HG03575 (cell line): ENCODE data around the gene TTC32.
"Not testable (repeated sequence)": the region's sequence is repeated elsewhere in the genome, so short reads cannot be mapped to it uniquely, and the experiment has no call there.

ENCODE experiments used
- ATAC-seq: cut with Tn5 transposase; IDR thresholded peaks from one replicate; pipeline ENCODE4 v1.9.1; 2021; ENCODE audit not compliant: unreplicated experiment, insufficient number of reproducible peaks, low FRiP score; ENCODE audit errors: extremely low read depth

The TTC32 gene

DNA sequence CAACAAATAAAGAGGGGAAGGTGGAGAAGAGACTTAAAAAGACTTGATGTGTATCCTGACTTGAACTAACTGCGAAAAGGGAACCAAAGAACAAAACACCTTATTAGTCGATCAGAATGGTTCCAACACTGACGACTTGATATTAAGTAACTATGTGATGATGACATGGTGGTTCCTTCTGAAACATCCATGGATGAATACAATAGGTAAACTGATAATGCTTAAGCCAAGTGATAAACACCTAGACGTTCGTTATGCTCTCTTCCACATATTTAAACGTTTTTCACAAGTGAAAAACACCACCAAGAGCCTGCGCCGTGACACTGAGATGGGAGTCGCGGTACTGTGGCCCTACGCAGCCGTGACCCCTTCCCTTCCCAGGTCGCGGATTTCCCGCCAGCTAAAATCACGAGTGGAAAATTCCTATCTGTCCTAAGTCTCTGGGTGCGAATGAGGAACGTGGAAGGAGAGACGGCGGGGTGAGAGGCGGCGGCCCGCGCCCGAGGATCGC, 797 bp downstream of the TTC32 start:
- no peak for ATAC-seq

DNA sequence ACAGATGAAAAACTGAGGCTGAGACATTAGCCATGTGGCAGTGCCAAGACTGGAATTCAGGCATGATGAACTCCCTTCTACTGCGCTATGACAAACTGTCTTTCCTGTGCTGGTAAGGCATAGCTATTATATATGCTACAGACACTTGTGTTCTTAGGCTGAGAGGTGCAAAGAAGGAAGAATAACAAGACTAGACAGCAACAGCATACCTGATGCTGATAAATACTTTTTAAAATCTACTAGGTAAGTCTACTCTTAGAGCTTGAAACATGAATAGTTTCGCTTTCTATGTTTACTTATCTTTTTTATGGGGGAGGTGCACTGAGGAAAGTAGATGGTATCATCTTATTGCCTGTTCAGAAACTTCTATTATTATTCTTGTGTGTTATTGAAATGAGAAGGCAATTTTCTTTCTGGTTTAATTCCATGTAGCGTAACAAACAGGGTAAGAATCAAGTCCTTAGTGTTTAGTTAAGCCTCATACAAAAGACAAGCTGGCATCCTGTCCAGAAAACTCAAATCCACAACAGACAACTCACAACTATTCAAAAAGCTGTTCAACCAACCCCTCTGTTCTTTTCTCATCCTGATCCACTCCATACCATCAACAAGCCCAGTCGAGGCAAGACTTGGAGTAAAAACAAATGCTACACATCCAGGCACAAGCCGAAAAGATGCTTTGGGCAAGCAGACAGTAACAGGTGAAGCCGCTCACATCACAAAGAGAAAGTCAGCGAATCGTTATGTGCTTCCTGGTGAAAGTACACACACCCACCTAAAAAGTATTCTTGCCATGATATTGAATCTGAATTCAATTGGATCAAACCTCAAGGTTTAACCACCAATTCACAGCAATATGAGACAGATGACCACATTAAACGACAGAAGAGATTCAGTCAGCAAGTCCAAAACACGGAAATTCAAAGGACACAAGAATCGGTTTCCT, 1.5 kb downstream of the TTC32 start:
- peak; percentile 36 for ATAC-seq

DNA sequence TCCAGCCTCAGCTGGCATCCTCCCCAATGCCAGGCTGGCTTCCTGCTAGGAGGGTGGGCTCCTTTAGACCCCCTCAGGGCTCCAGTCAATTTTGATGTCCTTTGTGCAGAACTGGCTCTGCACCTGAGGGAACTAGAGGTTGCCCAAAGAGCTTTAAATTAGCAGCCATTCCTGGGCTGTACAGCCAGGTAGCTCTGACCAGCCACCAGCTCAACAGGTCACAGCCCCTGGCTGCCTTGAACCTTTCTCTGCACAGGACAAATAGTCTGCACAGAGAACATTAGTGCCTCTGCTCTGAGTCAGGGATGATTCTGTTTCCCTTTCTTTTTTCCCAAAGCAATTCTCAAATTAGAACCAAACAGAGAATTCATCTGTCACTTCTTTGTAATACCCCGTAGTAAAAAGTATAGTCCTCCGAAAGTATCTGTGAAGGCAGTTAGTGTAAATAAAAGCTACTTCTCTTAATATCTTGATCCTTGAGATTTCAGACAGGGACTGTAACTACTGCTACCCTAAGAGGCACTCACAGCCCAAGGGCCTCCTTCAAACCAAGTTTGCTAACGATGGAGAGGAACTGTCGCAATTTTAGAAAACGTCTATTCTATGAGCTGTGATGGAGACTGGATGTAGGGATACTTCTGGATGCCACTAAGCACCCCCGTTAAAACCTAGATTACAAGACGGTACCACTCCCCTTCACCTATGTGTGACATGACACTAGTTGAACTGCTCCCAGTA, 3.0 kb downstream of the TTC32 start:
- no peak for ATAC-seq

DNA sequence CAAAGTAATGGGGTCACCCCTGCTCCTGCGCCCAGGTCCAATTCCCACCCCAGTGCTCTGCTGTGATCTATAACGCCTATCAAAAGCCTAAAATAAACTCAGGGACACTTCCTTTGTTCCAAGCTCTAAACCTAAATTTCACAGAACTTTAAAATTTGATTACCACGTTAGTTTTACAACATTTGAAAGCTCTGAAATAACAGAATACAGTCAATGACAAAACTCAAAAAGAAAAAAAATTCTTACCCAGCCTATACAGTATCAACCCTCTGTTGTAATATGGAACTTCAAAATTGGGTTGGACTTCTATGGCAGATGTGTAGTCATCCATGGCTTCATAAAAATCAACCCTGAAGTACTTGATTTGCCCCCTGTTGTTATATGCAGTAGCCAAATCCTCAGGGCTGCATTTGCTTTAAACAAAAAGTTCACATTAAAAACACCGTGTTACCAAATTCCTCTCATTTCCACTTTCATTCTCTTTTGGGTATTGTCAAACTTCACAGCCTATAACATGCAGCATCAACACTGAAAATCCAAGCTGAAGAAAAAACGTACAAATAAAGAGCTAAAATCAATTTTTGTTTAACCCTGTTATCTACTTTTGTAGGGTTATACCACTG, 4.0 kb downstream of the TTC32 start:
- ATAC-seq: no peak

DNA sequence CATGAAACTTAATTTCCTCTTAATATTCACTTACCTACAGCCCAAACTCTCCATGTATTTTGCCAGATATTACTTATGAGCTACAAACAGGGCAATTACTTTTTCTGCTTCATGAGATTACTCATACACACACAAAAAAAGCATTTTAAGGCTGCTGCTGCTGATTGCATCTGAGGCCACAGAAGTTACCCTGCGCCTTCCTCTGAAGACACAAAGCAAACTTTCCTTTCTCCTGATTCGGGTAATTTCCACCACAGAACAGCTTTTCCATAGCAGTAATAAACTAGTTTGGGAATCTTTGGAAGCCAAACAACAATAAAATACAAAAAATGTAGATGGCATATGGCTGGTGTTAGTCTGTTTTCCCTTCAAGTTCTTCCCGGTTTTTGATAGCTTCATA, 6.2 kb downstream of the TTC32 start:
- ATAC-seq: no peak

DNA sequence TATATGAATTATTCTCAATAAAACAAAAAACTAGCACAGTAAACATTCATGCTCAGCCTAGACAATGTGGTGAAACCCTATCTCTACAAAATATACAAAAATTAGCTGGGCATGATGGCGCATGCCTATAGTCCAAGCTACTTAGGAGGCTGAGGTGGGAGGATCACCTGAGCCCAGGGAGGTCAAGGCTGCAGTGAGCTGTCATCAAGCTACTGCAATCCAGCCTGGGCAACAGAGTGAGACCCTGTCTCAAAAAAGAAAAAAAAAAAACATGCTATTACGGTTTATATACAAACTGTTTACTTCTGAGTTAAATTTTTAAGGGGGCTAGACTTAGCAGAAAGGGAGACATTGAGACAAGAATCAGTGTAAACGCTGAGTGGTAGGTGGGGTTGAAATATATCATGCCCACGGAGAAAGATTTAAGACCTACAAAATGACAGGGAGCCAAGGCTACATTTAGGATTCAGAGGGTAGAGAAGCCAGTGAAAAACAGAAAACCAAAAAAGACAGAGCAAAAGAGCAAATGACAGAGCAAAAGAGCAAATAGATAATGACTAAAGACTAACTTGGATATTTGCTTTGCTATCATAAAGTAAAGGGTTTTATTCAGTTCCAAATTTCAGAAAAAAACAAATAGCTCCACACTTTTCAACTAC, 7.5 kb downstream of the TTC32 start:
- no peak for ATAC-seq

DNA sequence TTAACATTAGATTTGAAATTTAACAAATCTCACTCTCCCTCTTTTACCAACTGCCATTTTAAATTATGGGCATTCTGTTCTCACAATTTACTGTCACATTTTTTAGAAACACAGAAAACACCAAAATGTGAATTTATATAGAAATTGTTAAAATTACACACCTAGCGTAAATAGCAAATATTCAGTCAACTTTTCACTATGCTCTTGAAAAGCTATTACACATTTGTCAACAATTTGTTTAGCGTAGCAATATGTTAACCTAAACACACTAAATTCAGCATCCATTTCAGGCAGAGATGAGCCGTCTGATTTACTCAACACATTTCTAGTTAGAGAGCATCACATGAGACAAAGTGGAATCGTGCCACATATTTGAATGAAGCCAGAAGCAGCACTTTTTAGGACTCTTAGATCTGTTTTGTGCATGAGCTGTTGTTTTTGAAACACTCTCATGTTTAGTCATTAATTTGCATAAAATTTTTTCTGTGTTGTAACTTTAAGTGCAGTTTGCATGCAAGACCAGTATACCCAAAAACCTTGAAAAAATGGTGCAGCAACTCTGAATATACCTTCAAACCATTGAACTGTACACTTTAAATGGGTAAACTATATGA, 8.2 kb downstream of the TTC32 start:
- ATAC-seq: peak; percentile 80

DNA sequence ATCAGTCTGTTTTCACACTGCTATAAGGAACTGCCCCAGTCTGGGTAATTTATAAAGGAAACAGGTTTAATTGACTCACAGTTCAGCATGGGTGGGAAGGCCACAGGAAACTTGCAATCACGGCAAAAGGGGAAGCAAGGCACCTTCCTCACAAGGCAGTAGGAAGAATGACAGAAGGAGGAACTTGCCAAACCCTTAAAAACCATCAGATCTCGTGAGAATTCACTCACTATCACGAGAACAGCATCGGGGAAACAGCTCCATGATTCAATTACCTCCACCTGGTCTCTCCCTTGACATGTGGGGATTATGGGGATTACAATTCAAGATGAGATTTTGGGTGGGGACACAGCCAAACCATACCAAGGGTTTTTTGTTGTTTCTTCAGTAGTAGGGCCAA, 9.8 kb downstream of the TTC32 start:
- ATAC-seq: not testable (repeated sequence)

DNA sequence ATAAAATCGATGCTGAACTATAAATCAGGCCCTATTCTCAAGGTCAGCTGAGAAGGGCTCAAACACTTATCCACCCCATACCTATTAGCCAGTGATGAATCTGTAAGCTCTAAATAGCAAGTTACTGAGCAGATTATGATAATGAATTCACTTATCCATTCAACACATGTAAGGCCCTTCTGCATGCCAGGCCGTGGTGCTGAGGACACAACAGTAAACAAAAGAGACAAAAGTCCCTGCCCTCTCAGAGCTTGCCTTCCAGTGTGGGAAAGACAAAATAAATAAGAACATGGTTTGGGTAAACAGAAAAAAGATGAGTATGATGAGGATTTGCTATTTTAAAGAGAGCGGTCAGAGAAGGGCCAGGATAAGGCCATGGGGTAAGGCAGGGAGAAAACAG, 11.7 kb downstream of the TTC32 start:
- ATAC-seq: no peak

DNA sequence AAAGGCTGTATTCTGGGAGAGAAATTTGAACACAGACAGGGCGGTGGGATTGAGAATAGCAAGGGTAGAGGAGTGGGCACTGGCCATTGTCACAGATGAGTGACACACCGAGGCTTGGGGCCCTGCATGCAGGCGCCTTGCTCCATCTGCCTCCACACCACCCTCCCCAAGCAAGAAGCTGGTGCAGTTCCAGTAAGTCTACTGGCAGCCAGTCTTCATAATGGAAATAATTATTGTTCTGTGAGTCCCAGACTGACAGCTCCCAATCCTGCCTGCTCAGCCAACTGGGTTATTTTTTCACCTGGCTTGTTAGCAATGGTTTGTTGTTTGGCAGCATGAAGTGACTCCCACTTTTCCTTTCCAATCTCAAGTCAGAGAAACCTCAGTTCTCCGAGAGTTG, 13.0 kb downstream of the TTC32 start:
- no peak for ATAC-seq

DNA sequence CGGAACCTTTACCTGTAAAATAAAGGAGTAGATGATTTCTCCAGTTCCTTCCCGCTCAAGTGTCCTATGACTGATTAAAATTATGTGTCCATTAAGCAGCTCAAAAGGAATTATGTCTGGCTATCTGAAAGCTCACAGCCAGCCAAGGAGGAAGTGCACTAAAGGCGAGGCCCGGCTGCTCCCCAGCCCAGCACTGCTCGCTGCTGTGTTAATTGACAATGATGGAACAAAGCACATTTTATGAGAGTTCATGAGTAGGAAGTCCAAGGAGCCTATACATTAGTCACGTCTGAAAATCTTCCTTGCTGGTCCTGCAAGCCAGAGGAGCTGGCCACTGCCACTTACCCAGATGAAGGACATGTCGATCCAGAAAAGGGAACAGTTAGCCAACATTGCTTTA, 14.3 kb downstream of the TTC32 start:
- no peak for ATAC-seq

DNA sequence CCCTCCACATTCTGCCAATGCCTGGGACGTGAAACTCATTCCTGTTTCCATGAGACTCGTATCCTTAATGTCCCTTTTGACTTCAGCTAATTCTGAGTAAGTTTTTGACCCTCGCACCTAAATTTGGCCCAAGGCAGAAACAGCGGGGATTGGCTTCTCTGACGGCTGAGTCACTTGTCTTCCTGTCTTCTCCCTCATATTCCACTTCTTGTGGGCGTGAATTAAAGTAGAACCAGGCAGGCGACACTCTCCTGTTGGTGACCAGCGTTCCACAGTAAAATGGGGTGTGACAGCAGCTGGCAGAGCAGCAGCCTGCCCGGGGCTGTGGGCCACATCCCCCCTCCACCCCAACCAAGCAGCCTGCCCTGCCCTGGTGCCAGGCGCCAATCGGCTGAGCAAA, 15.5 kb downstream of the TTC32 start:
- no peak for ATAC-seq

DNA sequence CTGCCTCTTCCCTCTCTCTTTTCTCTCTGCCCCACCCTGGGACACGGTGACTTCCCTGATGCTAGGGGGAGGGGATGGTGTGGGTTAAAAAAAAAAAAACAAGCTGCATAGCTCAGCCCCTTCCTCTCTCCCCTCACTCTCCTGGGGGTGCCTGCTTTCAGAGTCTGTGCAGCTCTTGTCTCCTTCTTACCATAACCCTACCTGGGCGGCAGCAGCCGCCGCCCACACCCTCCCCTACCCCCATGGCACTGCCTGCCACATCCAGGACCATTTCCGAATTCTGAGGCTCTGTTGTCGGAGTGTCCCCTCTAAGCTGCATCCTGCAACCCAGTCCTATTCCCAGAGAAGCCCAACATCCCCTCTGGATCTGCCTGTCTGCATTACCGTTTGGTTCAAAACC, 16.0 kb downstream of the TTC32 start:
- no peak for ATAC-seq

DNA sequence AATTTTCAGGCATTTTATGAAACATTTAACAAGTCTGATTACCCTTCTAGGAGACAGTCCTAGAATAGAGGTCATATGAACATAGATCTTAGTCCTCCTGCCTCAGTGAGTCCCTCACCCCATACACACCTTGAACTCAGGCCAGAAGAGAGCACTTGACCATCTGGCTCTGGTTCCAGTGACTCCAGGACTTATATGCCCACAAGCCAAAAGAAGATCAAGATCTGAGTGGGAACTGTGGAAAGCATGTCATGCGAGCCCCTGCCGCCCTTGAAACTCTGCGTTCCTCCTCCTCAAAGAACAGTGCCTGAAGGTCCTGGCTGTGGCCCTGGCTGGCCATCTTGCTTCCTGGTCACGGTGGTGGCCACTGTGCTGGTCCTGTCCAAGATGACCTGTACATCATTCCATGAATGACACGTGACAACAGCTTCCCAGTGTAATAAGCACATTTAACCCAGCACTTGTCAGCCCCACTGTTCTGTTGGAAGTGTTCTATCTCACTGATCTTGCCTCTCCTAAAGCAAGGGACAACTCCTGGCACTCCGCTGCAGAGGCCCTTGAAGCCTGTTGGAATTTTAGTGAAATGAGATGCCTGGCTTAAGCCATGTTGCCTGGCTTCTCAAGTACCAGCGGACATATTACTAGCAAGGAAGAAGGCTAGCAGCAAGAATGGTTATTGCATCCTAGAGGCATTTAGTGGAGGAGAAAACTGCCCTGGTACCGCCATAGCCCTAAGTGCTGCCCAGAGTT, 17.6 kb downstream of the TTC32 start:
- no peak for ATAC-seq

DNA sequence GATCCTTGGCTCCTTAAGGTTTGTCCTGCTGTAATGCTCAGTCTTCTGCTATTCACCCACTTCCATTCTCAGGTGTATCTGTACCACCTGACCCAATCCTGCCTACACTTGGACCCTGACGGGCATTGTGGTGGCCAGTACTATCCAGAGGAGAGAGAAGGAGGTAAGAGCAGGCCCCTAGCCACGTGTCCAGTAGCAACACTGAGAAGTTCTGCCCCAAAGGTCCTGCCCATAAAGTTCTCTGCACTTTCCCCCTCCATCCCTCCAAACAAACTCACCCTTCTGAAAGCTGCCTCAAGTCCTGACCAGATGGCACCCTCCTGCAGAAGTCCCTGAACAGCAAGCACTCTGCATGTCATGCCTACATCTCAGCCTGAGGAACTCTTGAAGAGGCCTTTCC, 18.3 kb downstream of the TTC32 start:
- no peak for ATAC-seq

DNA sequence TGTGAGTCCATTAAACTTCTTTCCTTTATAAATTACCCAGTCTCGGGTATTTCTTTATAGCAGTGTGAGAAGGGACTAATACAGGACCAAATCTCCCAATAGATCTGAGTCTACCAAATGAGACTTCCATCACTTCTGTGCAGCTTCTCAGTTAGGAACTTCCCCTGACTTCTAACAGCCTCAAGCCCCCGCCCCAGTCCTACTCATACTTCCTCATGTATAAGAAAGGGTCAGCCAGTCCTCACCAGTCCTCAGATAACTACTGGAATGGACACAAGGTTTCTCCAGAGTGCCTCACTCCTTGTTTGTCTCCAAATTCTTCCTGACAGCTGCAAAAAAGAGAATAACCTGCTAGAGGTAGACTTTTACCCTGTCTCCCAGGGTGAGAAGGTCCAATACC, 19.5 kb downstream of the TTC32 start:
- ATAC-seq: no peak

DNA sequence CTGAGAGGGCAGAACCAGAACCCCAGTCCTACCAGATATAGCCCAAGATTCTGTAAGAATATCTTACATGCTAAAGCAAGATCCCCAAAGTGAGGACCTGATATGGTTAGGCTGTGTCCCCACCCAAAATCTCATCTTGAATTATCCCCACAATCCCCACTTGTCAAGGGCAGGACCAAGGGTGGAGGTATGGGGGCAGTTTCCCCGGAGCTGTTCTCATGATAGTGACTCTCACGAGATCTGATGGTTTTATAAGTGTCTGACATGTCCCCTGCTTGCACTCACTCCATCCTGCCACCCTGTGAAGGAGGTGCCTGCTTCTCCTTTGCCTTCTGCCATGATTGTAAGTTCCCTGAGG, 19.9 kb downstream of the TTC32 start:
- ATAC-seq: no peak

DNA sequence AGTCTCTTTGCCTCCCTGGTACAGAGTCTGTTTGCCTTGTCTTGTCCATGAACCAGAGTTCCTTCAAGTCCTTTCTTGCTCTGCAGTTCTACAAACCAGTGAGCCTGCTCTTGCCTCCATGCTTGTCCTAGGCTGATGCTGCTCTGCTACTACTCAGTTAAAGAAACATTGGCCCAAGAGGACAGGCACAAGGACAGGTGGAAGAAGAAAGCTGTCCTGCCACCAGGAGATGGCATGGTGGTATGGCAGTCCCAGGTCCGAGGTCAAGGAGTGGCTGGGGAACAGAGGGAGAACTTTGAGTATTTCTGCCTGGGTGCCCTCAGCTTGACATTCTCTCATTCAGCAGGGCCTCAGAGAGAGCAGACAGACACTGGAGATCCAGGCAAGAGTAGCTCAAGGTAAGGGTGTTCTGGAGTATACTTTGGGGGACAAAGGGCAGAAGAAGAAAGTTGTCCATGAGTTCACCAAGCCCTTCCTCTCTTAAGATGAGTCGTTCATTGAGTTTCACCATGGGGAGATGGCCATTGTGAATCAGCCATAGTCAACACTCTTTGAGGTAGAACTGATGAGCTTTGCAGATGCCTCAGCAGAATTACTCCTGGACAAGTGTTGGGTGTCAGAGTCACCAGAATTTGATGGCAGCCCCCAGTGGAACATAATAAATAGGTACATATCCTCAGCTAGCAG, 20.4 kb downstream of the TTC32 start:
- no peak for ATAC-seq
